ENCODE measurements around the gene ZSCAN32.

The ZSCAN32 gene

DNA sequence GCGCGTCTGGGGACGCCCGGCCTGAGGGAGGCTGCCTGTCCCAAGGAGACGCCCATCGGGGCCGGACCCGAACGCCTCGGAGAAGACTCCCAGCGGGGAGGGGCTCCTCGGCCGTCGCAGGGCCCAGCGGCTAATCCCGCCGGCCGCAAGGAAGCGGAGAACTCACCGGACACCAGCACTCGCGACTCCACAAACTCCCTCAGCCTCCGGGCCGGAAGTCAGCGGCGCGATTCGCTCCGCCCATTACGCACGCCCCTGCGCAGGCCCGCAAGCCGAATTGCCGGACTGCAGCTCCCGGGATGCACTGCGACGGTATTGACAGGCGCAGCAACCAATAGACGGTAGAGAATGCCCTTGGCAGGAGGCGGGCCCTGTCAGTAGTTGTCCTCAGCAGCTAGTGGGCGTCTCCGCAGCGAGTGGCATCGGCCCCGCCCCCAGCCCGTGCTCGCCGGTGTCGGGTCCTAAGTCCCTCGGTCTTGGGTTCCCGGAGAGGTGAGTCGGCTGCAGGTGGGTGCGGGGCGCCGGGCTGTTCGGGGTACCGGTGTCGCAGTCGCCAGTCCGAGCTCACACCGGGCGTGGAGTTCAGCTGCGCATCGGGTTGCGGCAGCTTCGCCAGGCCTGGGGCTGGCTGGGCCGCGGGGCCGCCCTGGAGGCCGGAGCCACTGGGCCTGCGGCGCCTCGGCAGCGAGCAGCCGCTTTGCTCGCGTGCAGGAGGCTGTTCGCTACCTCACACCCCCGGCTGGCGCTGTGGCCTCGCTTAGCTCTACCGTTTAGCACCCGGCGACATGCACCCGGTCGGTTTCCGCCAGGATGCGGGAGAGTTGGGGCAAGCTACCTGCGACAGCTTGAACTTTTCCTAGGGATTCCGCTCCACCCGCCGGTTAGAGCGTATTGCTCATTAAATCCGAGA, at the start of gene ZSCAN32, which contains the start of gene ZNF174:
ZSCAN32 (minus strand) TSS at position 226 of the 910 bp plus-strand sequence. CDS start 3,447 bp downstream, outside the sequence.
ZNF174 (plus strand) TSS at position 437 of the 910 bp plus-strand sequence. CDS start 790 bp downstream, outside the sequence.
- TF ChIP-seq, protein P1, sequence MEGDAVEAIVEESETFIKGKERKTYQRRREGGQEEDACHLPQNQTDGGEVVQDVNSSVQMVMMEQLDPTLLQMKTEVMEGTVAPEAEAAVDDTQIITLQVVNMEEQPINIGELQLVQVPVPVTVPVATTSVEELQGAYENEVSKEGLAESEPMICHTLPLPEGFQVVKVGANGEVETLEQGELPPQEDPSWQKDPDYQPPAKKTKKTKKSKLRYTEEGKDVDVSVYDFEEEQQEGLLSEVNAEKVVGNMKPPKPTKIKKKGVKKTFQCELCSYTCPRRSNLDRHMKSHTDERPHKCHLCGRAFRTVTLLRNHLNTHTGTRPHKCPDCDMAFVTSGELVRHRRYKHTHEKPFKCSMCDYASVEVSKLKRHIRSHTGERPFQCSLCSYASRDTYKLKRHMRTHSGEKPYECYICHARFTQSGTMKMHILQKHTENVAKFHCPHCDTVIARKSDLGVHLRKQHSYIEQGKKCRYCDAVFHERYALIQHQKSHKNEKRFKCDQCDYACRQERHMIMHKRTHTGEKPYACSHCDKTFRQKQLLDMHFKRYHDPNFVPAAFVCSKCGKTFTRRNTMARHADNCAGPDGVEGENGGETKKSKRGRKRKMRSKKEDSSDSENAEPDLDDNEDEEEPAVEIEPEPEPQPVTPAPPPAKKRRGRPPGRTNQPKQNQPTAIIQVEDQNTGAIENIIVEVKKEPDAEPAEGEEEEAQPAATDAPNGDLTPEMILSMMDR (IDR thresholded peaks at IDR 0.05; ENCODE audit: low read depth, low read length) = no peak
- H3K4me3 ChIP-seq (replicated peaks in 1 of 2; ENCODE audit: low read depth in 2 of 2, low read length in 2 of 2) = peak within 1 kb of the TSS; percentile 79 to 93
- DNase-seq (ENCODE audit: low read depth in 2 of 2) = peak; percentile 99 to 100

DNA sequence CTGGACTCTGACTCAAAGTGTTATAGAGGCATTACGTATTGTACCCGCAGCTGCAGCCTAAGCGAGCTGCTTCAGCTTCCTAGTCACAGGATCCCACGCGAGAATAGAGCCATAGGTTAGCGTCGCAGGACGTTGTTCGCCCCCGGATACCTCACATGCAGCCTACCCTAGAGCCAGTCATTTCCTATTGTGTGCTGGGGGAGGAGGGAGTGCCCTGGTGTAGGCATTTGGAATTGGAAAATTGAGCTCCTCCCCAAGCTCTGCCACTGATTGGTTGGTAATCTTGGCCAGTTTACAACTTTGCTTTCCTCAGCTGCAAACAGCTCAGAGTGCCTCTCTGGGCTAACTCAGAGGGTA, 43.2 kb upstream of the ZSCAN32 start:
- peak overlapping the region; percentile 72 for H3K4me3 ChIP-seq (replicated peaks in 1 of 2; ENCODE audit: low read depth in 2 of 2, low read length in 2 of 2)
- TF ChIP-seq, protein P1 (IDR thresholded peaks at IDR 0.05; ENCODE audit: low read depth, low read length) = no peak
- DNase-seq (ENCODE audit: low read depth in 2 of 2) = peak; percentile 83 to 86

DNA sequence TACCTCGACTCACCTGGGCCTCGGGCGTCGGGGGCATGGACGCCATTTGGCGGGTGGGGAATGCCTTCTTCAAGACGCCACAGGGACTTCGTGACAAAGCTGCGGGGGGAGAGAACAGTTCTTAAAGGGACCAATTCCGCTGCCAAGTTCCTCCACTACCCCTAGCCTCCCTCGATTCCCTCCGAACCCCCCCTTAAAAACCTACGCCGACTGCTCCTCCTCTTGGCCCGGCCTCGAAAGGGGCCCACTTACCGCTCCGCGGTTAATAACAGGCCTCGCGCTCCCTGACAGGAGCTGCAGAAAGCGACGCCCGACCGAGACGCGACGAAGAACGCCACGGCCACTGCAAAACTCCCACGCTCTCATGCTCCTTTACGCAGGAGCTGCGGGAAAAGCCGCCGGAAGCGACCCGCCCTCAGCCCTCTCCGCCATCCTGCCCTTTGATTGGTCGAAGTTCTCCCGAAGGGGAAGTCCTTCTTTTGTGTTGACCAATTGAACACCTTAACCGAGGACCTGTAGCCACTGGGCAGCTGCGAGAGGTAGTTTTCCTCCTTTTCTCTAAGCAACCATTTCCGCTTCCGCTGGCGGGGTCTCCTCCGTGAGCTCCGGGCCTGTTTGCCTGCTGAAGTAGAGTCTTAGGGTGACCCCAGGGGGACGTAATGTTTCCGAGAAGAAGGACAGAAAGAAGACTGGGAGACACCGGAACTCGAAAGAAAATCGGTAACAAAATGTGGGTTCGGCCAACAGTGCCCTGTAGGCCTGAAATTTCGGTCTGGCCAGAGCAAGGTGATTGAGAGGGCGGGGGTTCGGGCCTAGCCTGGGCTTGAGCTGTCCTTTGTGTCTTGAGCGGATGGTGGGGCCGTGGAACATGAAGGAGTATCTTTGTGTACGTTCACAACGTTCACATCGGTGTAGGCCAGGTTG, 42.6 kb upstream of the ZSCAN32 start, which contains the start of the genes NAA60 and ZNF597:
NAA60 (plus strand) TSS at position 573 of the 924 bp plus-strand sequence. CDS start 32,548 bp downstream, outside the sequence.
ZNF597 (minus strand) TSS at position 397 of the 924 bp plus-strand sequence; CDS start at position 46, 351 bp downstream.
- TF ChIP-seq, protein P1 (IDR thresholded peaks at IDR 0.05; ENCODE audit: low read depth, low read length) = no peak
- peak; percentile 93 to 95 for DNase-seq (ENCODE audit: low read depth in 2 of 2)
- H3K4me3 ChIP-seq (replicated peaks in 1 of 2; ENCODE audit: low read depth in 2 of 2, low read length in 2 of 2) = peak within 1 kb of the TSS; percentile 72

DNA sequence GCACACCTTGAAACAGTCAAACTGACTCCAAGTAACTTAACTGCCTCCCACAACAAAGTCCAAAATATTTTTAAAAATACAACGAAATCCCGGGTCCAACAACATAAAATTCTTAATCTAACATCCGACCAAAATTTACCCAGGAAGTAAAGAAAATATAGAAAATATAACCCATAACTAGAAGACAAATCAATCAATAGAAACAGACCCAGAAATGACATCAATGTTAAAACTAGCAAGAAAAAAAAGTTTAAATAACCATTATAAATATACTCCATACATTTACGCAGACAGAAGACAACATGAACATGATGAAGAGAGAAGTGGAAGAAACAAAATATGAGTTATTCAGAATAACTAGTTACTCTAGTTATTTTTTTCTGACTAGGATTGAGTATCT, 38.8 kb upstream of the ZSCAN32 start:
- DNase-seq (ENCODE audit: low read depth in 2 of 2) = no peak
- TF ChIP-seq, protein P1 (IDR thresholded peaks at IDR 0.05; ENCODE audit: low read depth, low read length) = no peak
- no peak overlapping the region for H3K4me3 ChIP-seq (replicated peaks in 1 of 2; ENCODE audit: low read depth in 2 of 2, low read length in 2 of 2)

DNA sequence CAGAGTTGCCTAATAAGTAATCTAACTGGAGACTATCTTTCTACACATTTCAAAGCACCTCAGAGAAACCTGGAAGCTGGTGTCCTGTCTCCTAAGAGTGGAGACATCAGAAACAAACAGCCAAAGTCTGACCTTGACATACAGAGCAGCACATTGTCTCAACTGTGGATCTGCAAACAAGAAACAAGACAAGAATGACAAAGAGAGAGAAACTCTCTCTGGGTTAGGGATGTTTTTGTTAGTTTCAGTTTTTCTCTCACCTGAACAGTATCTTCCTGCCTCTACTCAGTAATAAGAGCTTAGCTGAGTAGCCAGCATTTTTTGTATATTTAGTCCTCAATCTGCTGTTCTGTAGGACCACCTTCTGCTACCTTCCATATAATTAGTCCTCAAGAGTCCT, 33.6 kb upstream of the ZSCAN32 start:
- no peak overlapping the region for H3K4me3 ChIP-seq (replicated peaks in 1 of 2; ENCODE audit: low read depth in 2 of 2, low read length in 2 of 2)
- DNase-seq (ENCODE audit: low read depth in 2 of 2) = no peak
- TF ChIP-seq, protein P1 (IDR thresholded peaks at IDR 0.05; ENCODE audit: low read depth, low read length) = no peak

DNA sequence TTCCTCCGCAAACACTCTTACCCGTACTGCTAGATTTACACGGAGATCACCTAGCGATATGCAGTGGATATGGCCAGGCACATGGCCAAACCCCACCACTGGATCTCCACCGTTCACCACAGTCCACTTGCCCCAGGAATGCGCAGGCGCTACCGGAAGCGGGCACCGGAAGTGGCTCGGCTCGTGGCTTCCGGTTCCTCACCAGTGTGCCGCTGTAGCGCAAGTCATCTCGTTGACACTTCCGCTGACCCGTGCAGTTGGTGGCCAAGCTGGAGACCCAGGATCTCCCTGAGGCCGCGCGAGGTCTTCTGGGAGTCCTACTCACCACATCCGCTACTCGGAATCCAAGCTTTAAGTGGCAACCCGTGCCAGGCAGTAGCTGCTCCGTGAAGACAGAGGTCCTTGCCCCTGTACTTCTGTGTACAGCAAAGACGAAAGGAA, 31.0 kb upstream of the ZSCAN32 start:
- TF ChIP-seq, protein P1 (IDR thresholded peaks at IDR 0.05; ENCODE audit: low read depth, low read length) = no peak
- peak; percentile 20 to 36 for DNase-seq (ENCODE audit: low read depth in 2 of 2)
- H3K4me3 ChIP-seq (replicated peaks in 1 of 2; ENCODE audit: low read depth in 2 of 2, low read length in 2 of 2) = peak overlapping the region; percentile 7 to 13
